Left hindlimb (tissue), 1 donor: Measurements from ENCODE around the gene MESD.

Experiments used
- DNase-seq: peaks from one replicate; pipeline ENCODE4 v3.0.0-alpha.2; 2018

MESD gene

GRCh38 chr15:80932513-80932815, 57.2 kb downstream of the MESD start:
- DNase-seq: no peak

- DNase-seq: no peak
Measured at GRCh38 chr15:80931721-80932512, 57.7 kb downstream of the MESD start.

GRCh38 chr15:80931191-80931590, 58.4 kb downstream of the MESD start:
- no peak for DNase-seq

GRCh38 chr15:80929689-80930088, 59.9 kb downstream of the MESD start:
- no peak for DNase-seq

GRCh38 chr15:80929225-80929624, 60.4 kb downstream of the MESD start:
- no peak for DNase-seq

GRCh38 chr15:80926126-80926525, 63.5 kb downstream of the MESD start:
- no peak for DNase-seq

- no peak for DNase-seq
Measured at GRCh38 chr15:80925597-80926059, 64.0 kb downstream of the MESD start.

- DNase-seq: no peak
Measured at GRCh38 chr15:80924278-80924677, 65.3 kb downstream of the MESD start.

GRCh38 chr15:80923668-80924067, 66.0 kb downstream of the MESD start:
- DNase-seq: no peak

- no peak for DNase-seq
Measured at GRCh38 chr15:80921736-80922410, 67.7 kb downstream of the MESD start.

- no peak for DNase-seq
Measured at GRCh38 chr15:80920271-80920699, 69.3 kb downstream of the MESD start.

GRCh38 chr15:80918196-80918783, 71.3 kb downstream of the MESD start:
- no peak for DNase-seq

- no peak for DNase-seq
Measured at GRCh38 chr15:80916056-80916455, 73.6 kb downstream of the MESD start.

- DNase-seq: no peak
Measured at GRCh38 chr15:80915472-80915871, 74.1 kb downstream of the MESD start.

GRCh38 chr15:80913541-80913940, 76.1 kb downstream of the MESD start:
- DNase-seq: no peak

GRCh38 chr15:80912673-80913072, 76.9 kb downstream of the MESD start:
- DNase-seq: no peak

- DNase-seq: no peak
Measured at GRCh38 chr15:80911821-80912220, 77.8 kb downstream of the MESD start.

GRCh38 chr15:80906159-80906766, 83.4 kb downstream of the MESD start:
- DNase-seq: no peak

GRCh38 chr15:80904998-80905397, 84.6 kb downstream of the MESD start:
- no peak for DNase-seq

GRCh38 chr15:80902298-80902801, 87.3 kb downstream of the MESD start:
- DNase-seq: no peak

GRCh38 chr15:80898040-80898439, 91.6 kb downstream of the MESD start:
- DNase-seq: no peak
